ENCODE results near the gene HNRNPH2.

The HNRNPH2 gene

GRCh38 chrX:101393530-101394305 is 14.3 kb upstream of the HNRNPH2 start:
- Histone ChIP-seq H3K9me3 (ENCODE audit: severe bottlenecking) (no peaks in the 10 kb centered on the region), H3K27ac (ENCODE audit: poor library complexity, severe bottlenecking) (peak overlapping the region; percentile 75), H3K36me3 (ENCODE audit: low read depth) (peaks cover 52% of the 10 kb centered on the region), H3K4me1 (ENCODE audit: insufficient read depth, poor library complexity, severe bottlenecking) (no peaks in the 10 kb centered on the region), H3K4me3 (ENCODE audit: severe bottlenecking) (no peak overlapping the region), H3K27me3 (ENCODE audit: insufficient read depth, poor library complexity, severe bottlenecking) (no peaks in the 10 kb centered on the region)
- ATAC-seq (ENCODE audit: low read depth) (no peak), DNase-seq (ENCODE audit: low spot score) (no peak)
- TF ChIP-seq, protein P1, sequence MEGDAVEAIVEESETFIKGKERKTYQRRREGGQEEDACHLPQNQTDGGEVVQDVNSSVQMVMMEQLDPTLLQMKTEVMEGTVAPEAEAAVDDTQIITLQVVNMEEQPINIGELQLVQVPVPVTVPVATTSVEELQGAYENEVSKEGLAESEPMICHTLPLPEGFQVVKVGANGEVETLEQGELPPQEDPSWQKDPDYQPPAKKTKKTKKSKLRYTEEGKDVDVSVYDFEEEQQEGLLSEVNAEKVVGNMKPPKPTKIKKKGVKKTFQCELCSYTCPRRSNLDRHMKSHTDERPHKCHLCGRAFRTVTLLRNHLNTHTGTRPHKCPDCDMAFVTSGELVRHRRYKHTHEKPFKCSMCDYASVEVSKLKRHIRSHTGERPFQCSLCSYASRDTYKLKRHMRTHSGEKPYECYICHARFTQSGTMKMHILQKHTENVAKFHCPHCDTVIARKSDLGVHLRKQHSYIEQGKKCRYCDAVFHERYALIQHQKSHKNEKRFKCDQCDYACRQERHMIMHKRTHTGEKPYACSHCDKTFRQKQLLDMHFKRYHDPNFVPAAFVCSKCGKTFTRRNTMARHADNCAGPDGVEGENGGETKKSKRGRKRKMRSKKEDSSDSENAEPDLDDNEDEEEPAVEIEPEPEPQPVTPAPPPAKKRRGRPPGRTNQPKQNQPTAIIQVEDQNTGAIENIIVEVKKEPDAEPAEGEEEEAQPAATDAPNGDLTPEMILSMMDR (IDR thresholded peaks at IDR 0.05; ENCODE audit: poor library complexity, severe bottlenecking), result no peak

DNA sequence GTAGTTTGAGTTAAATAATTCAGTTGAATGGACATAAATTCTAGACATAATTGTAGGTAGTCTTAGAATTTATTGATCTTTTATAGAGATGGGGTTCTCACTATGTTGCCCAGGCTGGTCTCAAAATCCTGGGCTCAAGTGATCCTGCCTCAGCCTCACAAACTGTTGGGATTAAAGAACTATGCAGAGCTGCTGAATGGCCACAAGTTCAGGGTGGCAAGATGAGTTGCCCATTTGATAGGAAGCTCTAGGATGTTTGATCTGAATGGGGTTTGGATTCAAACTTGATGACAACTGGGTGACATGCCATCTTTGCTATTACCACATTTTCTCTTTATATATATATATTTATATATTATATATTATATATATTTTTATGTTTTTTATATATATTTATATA is 13.7 kb upstream of the HNRNPH2 start:
- Histone ChIP-seq H3K36me3 (ENCODE audit: low read depth) (peaks cover 52% of the 10 kb centered on the region), H3K27me3 (ENCODE audit: insufficient read depth, poor library complexity, severe bottlenecking) (no peaks in the 10 kb centered on the region), H3K4me3 (ENCODE audit: severe bottlenecking) (no peak overlapping the region), H3K9me3 (ENCODE audit: severe bottlenecking) (no peaks in the 10 kb centered on the region), H3K4me1 (ENCODE audit: insufficient read depth, poor library complexity, severe bottlenecking) (no peaks in the 10 kb centered on the region), H3K27ac (ENCODE audit: poor library complexity, severe bottlenecking) (peak overlapping the region; percentile 75)
- TF ChIP-seq, protein P1 (IDR thresholded peaks at IDR 0.05; ENCODE audit: poor library complexity, severe bottlenecking), result no peak
- ATAC-seq (ENCODE audit: low read depth) (no peak), DNase-seq (ENCODE audit: low spot score) (no peak)

- peaks cover 52% of the 10 kb centered on the region for H3K36me3 ChIP-seq (ENCODE audit: low read depth)
Measured at GRCh38 chrX:101395789-101396188, 12.2 kb upstream of the HNRNPH2 start.

GRCh38 chrX:101397779-101398178 is 10.2 kb upstream of the HNRNPH2 start:
- DNase-seq (ENCODE audit: low spot score), result no peak
- Histone ChIP-seq H3K27me3 (ENCODE audit: insufficient read depth, poor library complexity, severe bottlenecking) (no peaks in the 10 kb centered on the region), H3K36me3 (ENCODE audit: low read depth) (peaks cover 34% of the 10 kb centered on the region), H3K9me3 (ENCODE audit: severe bottlenecking) (no peaks in the 10 kb centered on the region), H3K4me1 (ENCODE audit: insufficient read depth, poor library complexity, severe bottlenecking) (no peaks in the 10 kb centered on the region), H3K27ac (ENCODE audit: poor library complexity, severe bottlenecking) (no peak overlapping the region), H3K4me3 (ENCODE audit: severe bottlenecking) (no peak overlapping the region)
- ATAC-seq (ENCODE audit: low read depth), result peak; percentile 31; the same call in 2 of the 3 replicates
- TF ChIP-seq, protein P1 (IDR thresholded peaks at IDR 0.05; ENCODE audit: poor library complexity, severe bottlenecking), result no peak

More at GRCh38 chrX:101395789-101396188, 12.2 kb upstream of the HNRNPH2 start:
- no peak overlapping the region for H3K4me3 ChIP-seq (ENCODE audit: severe bottlenecking)
- DNase-seq (ENCODE audit: low spot score), result no peak
- H3K27ac ChIP-seq (ENCODE audit: poor library complexity, severe bottlenecking), result no peak overlapping the region
- H3K4me1 ChIP-seq (ENCODE audit: insufficient read depth, poor library complexity, severe bottlenecking), result no peaks in the 10 kb centered on the region
- no peaks in the 10 kb centered on the region for H3K27me3 ChIP-seq (ENCODE audit: insufficient read depth, poor library complexity, severe bottlenecking)
- TF ChIP-seq, protein P1 (IDR thresholded peaks at IDR 0.05; ENCODE audit: poor library complexity, severe bottlenecking), result no peak
- H3K9me3 ChIP-seq (ENCODE audit: severe bottlenecking), result no peaks in the 10 kb centered on the region
- peak; percentile 21; the same call in 1 of the 3 replicates for ATAC-seq (ENCODE audit: low read depth)

- ATAC-seq (ENCODE audit: low read depth), result no peak
Measured at GRCh38 chrX:101398694-101399093, 9.3 kb upstream of the HNRNPH2 start.

More at GRCh38 chrX:101398694-101399093, 9.3 kb upstream of the HNRNPH2 start:
- Histone ChIP-seq H3K4me3 (ENCODE audit: severe bottlenecking) (no peak overlapping the region), H3K27ac (ENCODE audit: poor library complexity, severe bottlenecking) (no peak overlapping the region), H3K9me3 (ENCODE audit: severe bottlenecking) (no peaks in the 10 kb centered on the region), H3K4me1 (ENCODE audit: insufficient read depth, poor library complexity, severe bottlenecking) (no peaks in the 10 kb centered on the region), H3K27me3 (ENCODE audit: insufficient read depth, poor library complexity, severe bottlenecking) (no peaks in the 10 kb centered on the region), H3K36me3 (ENCODE audit: low read depth) (peaks cover 25% of the 10 kb centered on the region)
- no peak for DNase-seq (ENCODE audit: low spot score)
- TF ChIP-seq, protein P1 (IDR thresholded peaks at IDR 0.05; ENCODE audit: poor library complexity, severe bottlenecking), result no peak

Measured in RWPE2 (cell line).